Thymus (tissue), 11 donors: ENCODE measurements around the gene PARP14. TPM values are rescaled to one million over a fixed set of nuclear protein-coding genes. Genes with fewer than 3 reads are reported as not detected.

Experiments used
- DNase-seq, 9 donors: peaks; one replicate each; pipeline ENCODE4 v3.0.0-alpha.2; 2013; ENCODE audit warnings: low spot score in 9 of 9, low read depth in 6 of 9, missing footprints in 1 of 9
- H3K27ac ChIP-seq, 2 donors: one replicate each; pipeline ENCODE4 v1.5.1; 2013; ENCODE audit warnings: control low read depth in 1 of 2, low read depth in 1 of 2, low read length in 1 of 2, mild to moderate bottlenecking in 1 of 2, moderate library complexity in 1 of 2
- H3K27me3 ChIP-seq, 2 donors: one replicate each; pipeline ENCODE4 v1.5.1; 2013; ENCODE audit warnings: low read length in 1 of 2; ENCODE audit not compliant: control insufficient read depth in 2 of 2, insufficient read depth in 1 of 2
- H3K36me3 ChIP-seq, 2 donors: one replicate each; pipeline ENCODE4 v1.5.1; 2013; ENCODE audit warnings: low read length in 1 of 2, mild to moderate bottlenecking in 1 of 2, moderate library complexity in 1 of 2; ENCODE audit not compliant: control insufficient read depth in 2 of 2, insufficient read depth in 2 of 2
- H3K4me1 ChIP-seq, 2 donors: one replicate each; pipeline ENCODE4 v1.5.1; 2013; ENCODE audit warnings: low read length in 2 of 2; ENCODE audit not compliant: control insufficient read depth in 2 of 2, insufficient read depth in 2 of 2
- H3K4me3 ChIP-seq, 2 donors: one replicate each; pipeline ENCODE4 v1.5.1; 2013; ENCODE audit warnings: low read length in 2 of 2, control low read depth in 1 of 2, mild to moderate bottlenecking in 1 of 2
- H3K9me3 ChIP-seq, 2 donors: one replicate each; pipeline ENCODE4 v1.5.1; 2013; ENCODE audit warnings: low read length in 1 of 2, mild to moderate bottlenecking in 1 of 2; ENCODE audit not compliant: control insufficient read depth in 2 of 2, insufficient read depth in 1 of 2
- WGBS: extraction: QIAGEN DNeasy Blood & Tissue Kit; methylation state at CpG from one replicate; pipeline ENCODE4 v1.1.7; 2013; 5-methylcytosine and 5-hydroxymethylcytosine counted together
- polyA plus RNA-seq: library from polyadenylated mRNA; stranded (reverse); fragments of 200-250 nt; gene quantifications from one replicate; pipeline ENCODE4 v1.2.3, GENCODE V29; 2013
- total RNA-seq: library from RNA; stranded (reverse); fragments of 120-200 nt; gene quantifications from one replicate; pipeline ENCODE4 v1.2.4, GENCODE V29; 2013
- donor health status: healthy.

PARP14 gene
- total and polyA plus RNA-seq, 2 donors, result 18.9 to 57.7 TPM

GRCh38 chr3:122767540-122768372 is 87.1 kb downstream of the PARP14 start:
- H3K27me3 ChIP-seq, result no peaks in the 10 kb centered on the region
- no peak overlapping the region for H3K27ac ChIP-seq
- H3K36me3 ChIP-seq, result peaks cover 2 to 3% of the 10 kb centered on the region in 2 donors
- WGBS, result 94% methylated on average over 3 of the region's 3 CpGs
- H3K4me1 ChIP-seq, result no peaks in the 10 kb centered on the region
- no peaks in the 10 kb centered on the region for H3K9me3 ChIP-seq
- H3K4me3 ChIP-seq, result no peak overlapping the region
- DNase-seq, result no peak

GRCh38 chr3:122770521-122771202 is 90.0 kb downstream of the PARP14 start:
- H3K4me3 ChIP-seq, result no peak overlapping the region
- H3K27me3 ChIP-seq, result no peaks in the 10 kb centered on the region
- no peak for DNase-seq
- no peaks in the 10 kb centered on the region for H3K9me3 ChIP-seq
- peaks cover 2 to 3% of the 10 kb centered on the region in 2 donors for H3K36me3 ChIP-seq
- no peak overlapping the region for H3K27ac ChIP-seq
- 97% methylated on average over 5 of the region's 5 CpGs for WGBS
- H3K4me1 ChIP-seq, result no peaks in the 10 kb centered on the region

DNA sequence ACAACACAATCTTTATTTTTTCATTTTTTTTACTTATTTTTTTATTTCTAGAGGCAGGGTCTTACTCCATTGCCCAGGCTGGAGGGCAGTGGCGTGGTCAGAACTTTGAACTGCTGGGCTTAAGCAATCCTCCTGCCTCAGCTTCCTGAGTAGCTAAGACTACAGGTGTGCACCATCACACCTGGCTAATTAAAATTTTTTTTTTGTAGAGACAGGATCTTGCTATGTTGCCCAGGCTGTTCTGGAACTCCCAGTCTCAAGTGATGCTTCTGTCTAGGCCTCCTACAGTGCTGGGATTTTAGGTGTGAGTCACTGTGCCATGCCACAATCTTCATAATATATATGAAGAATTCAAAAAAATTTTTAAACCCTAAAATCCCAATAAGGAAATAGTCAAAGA is 92.2 kb downstream of the PARP14 start:
- Histone ChIP-seq H3K27ac (no peak overlapping the region), H3K4me3 (no peak overlapping the region), H3K4me1 (no peaks in the 10 kb centered on the region), H3K27me3 (no peaks in the 10 kb centered on the region), H3K9me3 (no peaks in the 10 kb centered on the region), H3K36me3 (peaks cover 0 to 2% of the 10 kb centered on the region in 2 donors)
- DNase-seq, result no peak
- WGBS, result 97% methylated on average over 1 of the region's 1 CpG

DNA sequence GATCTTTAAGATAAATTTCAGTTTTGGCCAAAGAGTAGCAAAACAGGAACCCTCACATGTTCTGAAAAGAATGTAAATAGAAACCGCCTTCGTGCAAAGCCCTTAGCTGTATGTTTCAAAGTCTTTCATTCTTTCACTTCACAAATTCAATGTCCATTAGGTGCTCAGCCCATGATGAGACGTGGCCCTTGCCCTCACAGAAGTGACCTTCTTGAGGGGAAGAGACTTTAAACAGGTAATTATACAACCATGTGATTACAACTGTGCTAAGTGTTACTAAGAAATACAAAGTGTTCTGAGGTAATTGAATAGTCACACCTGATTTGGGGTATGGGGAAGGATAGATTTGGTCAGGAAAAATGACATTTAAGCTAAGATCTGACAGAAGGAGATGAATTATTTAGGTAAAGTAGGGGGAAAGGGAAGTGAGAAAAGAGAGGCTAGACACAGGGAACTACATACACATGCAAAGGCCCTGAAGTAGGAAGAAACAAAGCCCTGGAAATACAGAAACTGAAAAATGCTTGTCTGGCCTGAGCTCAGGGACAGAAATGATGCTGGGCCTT is 93.4 kb downstream of the PARP14 start:
- Histone ChIP-seq H3K27ac (no peak overlapping the region), H3K4me3 (no peak overlapping the region), H3K36me3 (peaks cover 0 to 2% of the 10 kb centered on the region in 2 donors), H3K4me1 (no peaks in the 10 kb centered on the region), H3K27me3 (no peaks in the 10 kb centered on the region), H3K9me3 (no peaks in the 10 kb centered on the region)
- 96% methylated on average over 3 of the region's 3 CpGs for WGBS
- no peak for DNase-seq

- WGBS, result over 99% methylated on average over 3 of the region's 3 CpGs
- DNase-seq, result no peak
- Histone ChIP-seq H3K4me3 (no peak overlapping the region), H3K27ac (no peak overlapping the region), H3K4me1 (no peaks in the 10 kb centered on the region), H3K27me3 (no peaks in the 10 kb centered on the region), H3K9me3 (no peaks in the 10 kb centered on the region), H3K36me3 (peaks cover 0 to 2% of the 10 kb centered on the region in 2 donors)
Measured at GRCh38 chr3:122774564-122774963, 93.9 kb downstream of the PARP14 start.

DNA sequence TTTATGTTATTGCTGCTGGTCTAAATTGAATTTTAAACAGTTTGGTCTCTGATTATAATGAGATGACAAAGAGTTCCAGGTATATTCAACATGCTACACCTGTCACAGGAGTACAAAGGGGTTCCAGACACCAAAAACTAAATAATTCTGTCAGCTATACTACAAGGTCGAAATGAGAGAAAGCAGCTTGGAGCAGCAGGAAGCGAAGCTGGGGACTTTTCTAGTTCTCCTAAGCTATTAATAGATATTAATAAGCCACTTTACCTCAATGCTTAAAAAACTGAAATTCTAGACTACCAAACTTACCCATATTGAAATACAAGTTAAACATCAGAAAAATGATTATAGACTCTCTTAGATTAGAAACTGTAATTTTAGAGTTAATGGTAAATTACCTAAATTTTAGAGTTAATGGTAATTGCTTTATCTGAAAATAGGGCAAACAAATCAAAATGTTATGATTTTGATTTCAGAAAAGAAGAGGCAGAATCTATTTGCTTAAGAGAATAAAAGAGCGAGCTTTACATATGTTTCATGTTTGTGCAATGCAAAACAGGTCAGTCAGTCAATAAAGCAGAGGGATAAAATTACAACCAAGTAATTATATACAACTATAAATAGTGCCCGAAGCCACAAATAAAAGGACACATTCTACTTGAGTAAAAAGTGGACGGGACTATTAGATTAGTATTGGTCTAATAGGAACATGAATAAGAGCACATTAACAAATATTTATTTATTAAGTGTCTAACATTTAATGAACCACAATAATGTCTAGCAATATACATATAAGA is 96.2 kb downstream of the PARP14 start:
- 88% methylated on average over 5 of the region's 5 CpGs for WGBS
- no peak for DNase-seq
- no peak overlapping the region for H3K4me3 ChIP-seq
- H3K36me3 ChIP-seq, result no peaks in the 10 kb centered on the region
- H3K4me1 ChIP-seq, result no peaks in the 10 kb centered on the region
- no peak overlapping the region for H3K27ac ChIP-seq
- H3K27me3 ChIP-seq, result no peaks in the 10 kb centered on the region
- no peaks in the 10 kb centered on the region for H3K9me3 ChIP-seq

- no peak for DNase-seq
- Histone ChIP-seq H3K9me3 (no peaks in the 10 kb centered on the region), H3K27ac (no peak overlapping the region), H3K27me3 (no peaks in the 10 kb centered on the region), H3K4me3 (no peak overlapping the region), H3K4me1 (no peaks in the 10 kb centered on the region), H3K36me3 (no peaks in the 10 kb centered on the region)
- 95% methylated on average over 3 of the region's 3 CpGs for WGBS
Measured at GRCh38 chr3:122777563-122777962, 96.9 kb downstream of the PARP14 start.
